GM12878 (cell line): ENCODE results near the gene PELI2. TPM values are rescaled to one million over a fixed set of nuclear protein-coding genes. Genes with fewer than 3 reads are reported as not detected.

ENCODE experiments used
- ATAC-seq: fragments of 200-7000 bp; cut with Tn5 transposase; 3 replicates; pipeline ENCODE4 v1.9.1; 2020; ENCODE audit warnings: mild to moderate bottlenecking, moderate library complexity
- BruUV-seq: library from RNA; stranded (reverse); fragments of 400-500 nt; replicated peaks from 2 replicates; lab custom pipeline; 2021; lab: Mats Ljungman, UMichigan
- CTCF ChIA-PET: fragments of 300-600 bp; sonication (Branson Sonifier 250); formaldehyde crosslinking; extraction: SDS; loops from one replicate; lab custom pipeline; 2021; ENCODE audit warnings: inconsistent platforms; lab: Yijun Ruan, JAX
- POLR2A ChIA-PET: fragments of 350-600 bp; formaldehyde crosslinking; extraction: SDS; loops from one replicate; lab custom pipeline; 2021; ENCODE audit warnings: inconsistent platforms; lab: Charles Lee
- RAD21 ChIA-PET: fragments of 300-600 bp; sonication (Branson Sonifier 250); formaldehyde crosslinking; loops from one replicate; lab custom pipeline; 2023; ENCODE audit warnings: antibody characterized with exemption; ENCODE audit not compliant: unreplicated experiment; lab: Charles Lee
- SMC1A ChIA-PET: fragments of 300-600 bp; sonication (Branson Sonifier 250); formaldehyde crosslinking; loops from one replicate; lab custom pipeline; 2023; ENCODE audit not compliant: unreplicated experiment, uncharacterized antibody; lab: Charles Lee
- DNase-seq: peaks from one replicate; pipeline ENCODE4 v3.0.0-alpha.2; 2011; ENCODE audit warnings: low read depth, low spot score
- FAIRE-seq: peaks from 3 replicates; lab custom pipeline; 2011; peaks lifted over from hg19 to GRCh38; lab: Jason Lieb, UNC
- H2AFZ ChIP-seq: 2 replicates; pipeline ENCODE4 v1.6.0; 2011; ENCODE audit warnings: low read depth, low read length, control low read depth; ENCODE audit not compliant: control insufficient read depth
- H3K27ac ChIP-seq: 2 replicates; pipeline ENCODE4 v1.5.1; 2011; ENCODE audit warnings: control low read depth; ENCODE audit not compliant: control insufficient read depth, insufficient read depth
- H3K27me3 ChIP-seq, 2 experiments: replicated peaks in 1 of 2; 2 replicates each; pipeline versions ENCODE4 v1.6.0 to v1.6.1; 2011; ENCODE audit warnings: low read length in 1 of 2; ENCODE audit not compliant: control insufficient read depth in 2 of 2, insufficient read depth in 2 of 2
- H3K36me3 ChIP-seq, 2 experiments: 2 replicates each; pipeline ENCODE4 v1.5.1; 2011; ENCODE audit warnings: low read length in 1 of 2; ENCODE audit not compliant: control insufficient read depth in 2 of 2, insufficient read depth in 2 of 2
- H3K4me1 ChIP-seq: 2 replicates; pipeline ENCODE4 v1.6.1; 2011; ENCODE audit warnings: mild to moderate bottlenecking, low read length, moderate library complexity, mixed read lengths; ENCODE audit not compliant: control insufficient read depth, insufficient read depth
- H3K4me2 ChIP-seq: 2 replicates; pipeline ENCODE4 v1.6.0; 2011; ENCODE audit warnings: control low read depth; ENCODE audit not compliant: control insufficient read depth, insufficient read depth
- H3K4me3 ChIP-seq: fragments of 200-600 bp; sonication (generic); 2 replicates; pipeline ENCODE4 v1.5.1; 2016
- H3K79me2 ChIP-seq: 2 replicates; pipeline ENCODE4 v1.6.0; 2011; ENCODE audit warnings: low read length; ENCODE audit not compliant: control insufficient read depth, insufficient read depth
- H3K9ac ChIP-seq: 2 replicates; pipeline ENCODE4 v1.8.0; 2011; ENCODE audit warnings: low read length, control low read depth, mixed read lengths; ENCODE audit not compliant: control insufficient read depth, insufficient read depth
- H3K9me3 ChIP-seq: replicated peaks from 3 replicates; pipeline ENCODE4 v1.5.1; 2011; ENCODE audit warnings: mild to moderate bottlenecking, low read length; ENCODE audit not compliant: control insufficient read depth, insufficient read depth
- H4K20me1 ChIP-seq: 2 replicates; pipeline ENCODE4 v1.6.0; 2011; ENCODE audit not compliant: control insufficient read depth, insufficient read depth
- BHLHE40 ChIP-seq, 2 experiments: fragments of 450-650 bp in 1 of 2; IDR thresholded peaks; 2 replicates each; pipeline ENCODE4 v1.6.1; 2011 to 2017; ENCODE audit warnings: low read depth in 2 of 2, borderline replicate concordance in 1 of 2, improper control_type of control experiment in 1 of 2, low read length in 1 of 2, mild to moderate bottlenecking in 1 of 2
- GABPA ChIP-seq: IDR thresholded peaks from 2 replicates; pipeline ENCODE4 v1.6.1; 2014; ENCODE audit warnings: antibody characterized with exemption, low read depth, mild to moderate bottlenecking, inconsistent platforms
- HDGF ChIP-seq: fragments of 450-650 bp; IDR thresholded peaks from 2 replicates; pipeline ENCODE4 v1.6.1; 2016; ENCODE audit warnings: antibody characterized with exemption
- NFXL1 ChIP-seq: fragments of 450-650 bp; IDR thresholded peaks from 2 replicates; pipeline ENCODE4 v1.6.1; 2017; ENCODE audit warnings: antibody characterized with exemption, mild to moderate bottlenecking, borderline replicate concordance
- NR2C1 ChIP-seq: fragments of 450-650 bp; IDR thresholded peaks from 2 replicates; pipeline ENCODE4 v1.6.1; 2017; ENCODE audit warnings: antibody characterized with exemption, mild to moderate bottlenecking, moderate library complexity
- RAD21 ChIP-seq: IDR thresholded peaks from 2 replicates; pipeline ENCODE4 v1.6.1; 2011; ENCODE audit warnings: mild to moderate bottlenecking, low read depth, low read length, moderate library complexity; ENCODE audit not compliant: insufficient read depth
- ZNF217 ChIP-seq: fragments of 450-650 bp; IDR thresholded peaks from 2 replicates; pipeline ENCODE4 v1.6.1; 2017; ENCODE audit warnings: antibody characterized with exemption, mild to moderate bottlenecking
- ZSCAN29 ChIP-seq: fragments of 450-650 bp; IDR thresholded peaks from 2 replicates; pipeline ENCODE4 v1.6.1; 2017; ENCODE audit warnings: mild to moderate bottlenecking, moderate library complexity
- WGBS: methylation state at CpG from one replicate; pipeline ENCODE4 v1.1.6; 2016; ENCODE audit warnings: low lambda C conversion rate; ENCODE audit not compliant: insufficient replicate concordance, insufficient coverage; ENCODE audit errors: missing lambda C conversion rate; 5-methylcytosine and 5-hydroxymethylcytosine counted together
- in situ Hi-C: fragments of 300-500 bp; cut with MboI; formaldehyde crosslinking; loops from 9 replicates; pipeline ENCODE4 v1.14.3; 2018; ENCODE audit warnings: mixed read lengths
- intact Hi-C: fragments of 100-400 bp; cut with micrococcal nuclease; formaldehyde crosslinking; loops from one replicate; pipeline ENCODE4 v1.14.2; 2022; ENCODE audit not compliant: unreplicated experiment
- polyA plus RNA-seq, 11 experiments: library from polyadenylated mRNA; depleted of rRNA in 4 of 11; unstranded in 6 of 11; stranded (reverse) in 5 of 11; fragments of >200 nt; fragmentation: Nextera tagmentation in 4 of 11; fragmentation: Illumina TruSeq in 1 of 11; extraction: Ambion mirVana in 4 of 11; extraction: Trizol in 1 of 11; gene quantifications; 1 replicate in 1 of 11; 2 replicates in 10 of 11; pipeline versions ENCODE4 v1.2.1 to v1.2.3, GENCODE V29; 2011 to 2016; ENCODE audit warnings: inconsistent platforms in 2 of 11, missing spikeins in 2 of 11, low read depth in 1 of 11
- total RNA-seq, 4 experiments: library from RNA; depleted of rRNA in 3 of 4; stranded (reverse); fragments of >200 nt in 3 of 4; fragmentation: Illumina TruSeq in 1 of 4; extraction: Trizol in 1 of 4; gene quantifications; 2 replicates each; pipeline versions ENCODE4 v1.2.1 to v1.2.3, GENCODE V29; 2013 to 2021
- TF ChIP-seq, protein P1 (sequence below): fragments of 450-650 bp; formaldehyde crosslinking; IDR thresholded peaks from 2 replicates; pipeline ENCODE4 v1.4.0; 2022; ENCODE audit warnings: mild to moderate bottlenecking, moderate library complexity
- TF ChIP-seq, protein P2 (sequence below): fragments of 450-650 bp; IDR thresholded peaks from 2 replicates; pipeline ENCODE4 v1.6.1; 2018; ENCODE audit warnings: mild to moderate bottlenecking, low read depth, moderate library complexity; ENCODE audit not compliant: partially characterized antibody

The PELI2 gene
- total and polyA plus RNA-seq, 10 of the 15 experiments (the other 5 are each of a cell fraction or from before 2014, with no cell fraction given): under 0.01 to 0.10 (median 0.01) TPM; not detected in 3

DNA sequence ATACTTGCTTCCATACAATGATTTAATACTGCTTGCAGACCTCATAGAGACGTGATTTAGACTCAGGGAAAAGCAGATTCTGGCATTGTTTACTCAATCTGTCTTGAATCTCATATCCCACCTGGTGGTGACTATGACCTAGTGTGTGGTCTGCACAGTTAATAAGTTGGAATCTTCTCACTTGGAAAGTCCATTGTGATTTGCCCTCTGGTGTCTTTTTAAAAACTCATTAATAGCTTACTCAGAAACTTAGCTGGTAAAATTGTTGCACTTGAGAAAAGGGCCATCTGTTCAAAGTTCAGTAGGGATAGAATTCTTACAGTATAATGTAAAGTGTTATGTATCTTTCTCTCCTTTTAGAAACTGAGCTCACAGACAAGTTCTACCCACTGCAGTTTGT is 106.0 kb downstream of the PELI2 start:
- ATAC-seq (no peak), DNase-seq (no peak), FAIRE-seq (no peak)
- TF ChIP-seq RAD21 (no peak), NFXL1 (no peak), GABPA (no peak), HDGF (no peak), BHLHE40 (IDR thresholded peaks at IDR 0.05; ENCODE audit: borderline replicate concordance in 1 of 2, low read depth in 2 of 2, low read length in 1 of 2) (no peak), NR2C1 (no peak), ZNF217 (no peak), ZSCAN29 (no peak)
- TF ChIP-seq, protein P1, sequence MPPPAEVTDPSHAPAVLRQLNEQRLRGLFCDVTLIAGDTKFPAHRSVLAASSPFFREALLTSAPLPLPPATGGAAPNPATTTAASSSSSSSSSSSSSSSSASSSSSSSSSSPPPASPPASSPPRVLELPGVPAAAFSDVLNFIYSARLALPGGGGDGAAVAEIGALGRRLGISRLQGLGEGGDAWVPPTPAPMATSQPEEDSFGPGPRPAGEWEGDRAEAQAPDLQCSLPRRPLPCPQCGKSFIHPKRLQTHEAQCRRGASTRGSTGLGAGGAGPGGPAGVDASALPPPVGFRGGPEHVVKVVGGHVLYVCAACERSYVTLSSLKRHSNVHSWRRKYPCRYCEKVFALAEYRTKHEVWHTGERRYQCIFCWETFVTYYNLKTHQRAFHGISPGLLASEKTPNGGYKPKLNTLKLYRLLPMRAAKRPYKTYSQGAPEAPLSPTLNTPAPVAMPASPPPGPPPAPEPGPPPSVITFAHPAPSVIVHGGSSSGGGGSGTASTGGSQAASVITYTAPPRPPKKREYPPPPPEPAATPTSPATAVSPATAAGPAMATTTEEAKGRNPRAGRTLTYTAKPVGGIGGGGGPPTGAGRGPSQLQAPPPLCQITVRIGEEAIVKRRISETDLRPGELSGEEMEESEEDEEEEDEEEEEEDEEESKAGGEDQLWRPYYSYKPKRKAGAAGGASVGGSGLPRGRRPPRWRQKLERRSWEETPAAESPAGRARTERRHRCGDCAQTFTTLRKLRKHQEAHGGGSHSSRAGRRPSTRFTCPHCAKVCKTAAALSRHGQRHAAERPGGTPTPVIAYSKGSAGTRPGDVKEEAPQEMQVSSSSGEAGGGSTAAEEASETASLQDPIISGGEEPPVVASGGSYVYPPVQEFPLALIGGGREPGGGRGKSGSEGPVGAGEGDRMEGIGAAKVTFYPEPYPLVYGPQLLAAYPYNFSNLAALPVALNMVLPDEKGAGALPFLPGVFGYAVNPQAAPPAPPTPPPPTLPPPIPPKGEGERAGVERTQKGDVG (CRISPR knock-in tag): no peak
- TF ChIP-seq, protein P2, sequence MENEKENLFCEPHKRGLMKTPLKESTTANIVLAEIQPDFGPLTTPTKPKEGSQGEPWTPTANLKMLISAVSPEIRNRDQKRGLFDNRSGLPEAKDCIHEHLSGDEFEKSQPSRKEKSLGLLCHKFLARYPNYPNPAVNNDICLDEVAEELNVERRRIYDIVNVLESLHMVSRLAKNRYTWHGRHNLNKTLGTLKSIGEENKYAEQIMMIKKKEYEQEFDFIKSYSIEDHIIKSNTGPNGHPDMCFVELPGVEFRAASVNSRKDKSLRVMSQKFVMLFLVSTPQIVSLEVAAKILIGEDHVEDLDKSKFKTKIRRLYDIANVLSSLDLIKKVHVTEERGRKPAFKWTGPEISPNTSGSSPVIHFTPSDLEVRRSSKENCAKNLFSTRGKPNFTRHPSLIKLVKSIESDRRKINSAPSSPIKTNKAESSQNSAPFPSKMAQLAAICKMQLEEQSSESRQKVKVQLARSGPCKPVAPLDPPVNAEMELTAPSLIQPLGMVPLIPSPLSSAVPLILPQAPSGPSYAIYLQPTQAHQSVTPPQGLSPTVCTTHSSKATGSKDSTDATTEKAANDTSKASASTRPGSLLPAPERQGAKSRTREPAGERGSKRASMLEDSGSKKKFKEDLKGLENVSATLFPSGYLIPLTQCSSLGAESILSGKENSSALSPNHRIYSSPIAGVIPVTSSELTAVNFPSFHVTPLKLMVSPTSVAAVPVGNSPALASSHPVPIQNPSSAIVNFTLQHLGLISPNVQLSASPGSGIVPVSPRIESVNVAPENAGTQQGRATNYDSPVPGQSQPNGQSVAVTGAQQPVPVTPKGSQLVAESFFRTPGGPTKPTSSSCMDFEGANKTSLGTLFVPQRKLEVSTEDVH: no peak
- SMC1A ChIA-PET: interaction anchor here (0.9 to 1.0 kb wide), 2 partner anchors 9 to 491 kb away, joined by 3 to 4 read pairs; no protein-coding TSS in a partner anchor
- no peaks in the 10 kb centered on the region for H3K27me3 ChIP-seq
- intact Hi-C loops (no loop called here), in situ Hi-C loops (no loop called here)
- no TSS peak for BruUV-seq
- no peak overlapping the region for H3K27ac ChIP-seq
- H3K79me2 ChIP-seq: no peaks in the 10 kb centered on the region
- H2AFZ ChIP-seq: no peak overlapping the region
- no peak overlapping the region for H3K4me2 ChIP-seq
- 0% methylated on average over 1 of the region's 1 CpG for WGBS
- H4K20me1 ChIP-seq: no peaks in the 10 kb centered on the region
- no peaks in the 10 kb centered on the region for H3K9me3 ChIP-seq
- no peak overlapping the region for H3K9ac ChIP-seq
- CTCF ChIA-PET: no interaction called here
- RAD21 ChIA-PET: interaction anchor here (1.0 kb wide), 1 partner anchor 493 kb away, joined by 3 read pairs; no protein-coding TSS in a partner anchor
- POLR2A ChIA-PET: no interaction called here
- no peaks in the 10 kb centered on the region for H3K4me1 ChIP-seq
- no peak overlapping the region for H3K4me3 ChIP-seq
- H3K36me3 ChIP-seq: no peaks in the 10 kb centered on the region
